OCI-LY3 (cell line): ENCODE measurements around the gene ETFB.

Experiments used
- EZH2phosphoT487 ChIP-seq: fragments of 200-600 bp; shearing (Covaris generic); IDR thresholded peaks from 2 replicates; pipeline ENCODE4 v1.6.1; 2018; ENCODE audit warnings: antibody characterized with exemption, mixed run types, low read depth
- TF ChIP-seq, protein P1 (sequence below): fragments of 200-600, 300-600 bp; sonication (generic); IDR thresholded peaks from 2 replicates; pipeline ENCODE4 v1.5.1; 2014; ENCODE audit warnings: antibody characterized with exemption, low read length, low read depth

DNA sequence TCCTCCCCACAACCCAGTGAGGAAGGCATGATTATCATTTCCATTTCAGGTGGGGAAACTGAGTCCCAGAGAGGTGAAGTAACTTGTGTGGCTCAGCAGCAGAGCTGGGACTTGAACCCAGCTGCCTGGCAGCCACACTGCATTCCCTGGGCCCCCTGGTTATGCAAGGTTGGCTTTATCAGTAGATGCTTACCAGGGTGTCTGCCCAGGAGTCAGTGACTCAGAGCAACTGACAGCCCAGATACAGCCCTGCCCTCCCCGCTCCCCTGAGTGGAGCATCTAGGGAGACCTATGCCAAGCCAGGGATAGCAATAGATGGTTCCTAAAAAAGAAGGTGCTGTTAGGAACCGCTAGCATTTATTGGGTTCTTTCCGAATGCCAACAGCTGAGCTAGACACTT, 48.8 kb downstream of the ETFB start:
- TF ChIP-seq, protein P1, sequence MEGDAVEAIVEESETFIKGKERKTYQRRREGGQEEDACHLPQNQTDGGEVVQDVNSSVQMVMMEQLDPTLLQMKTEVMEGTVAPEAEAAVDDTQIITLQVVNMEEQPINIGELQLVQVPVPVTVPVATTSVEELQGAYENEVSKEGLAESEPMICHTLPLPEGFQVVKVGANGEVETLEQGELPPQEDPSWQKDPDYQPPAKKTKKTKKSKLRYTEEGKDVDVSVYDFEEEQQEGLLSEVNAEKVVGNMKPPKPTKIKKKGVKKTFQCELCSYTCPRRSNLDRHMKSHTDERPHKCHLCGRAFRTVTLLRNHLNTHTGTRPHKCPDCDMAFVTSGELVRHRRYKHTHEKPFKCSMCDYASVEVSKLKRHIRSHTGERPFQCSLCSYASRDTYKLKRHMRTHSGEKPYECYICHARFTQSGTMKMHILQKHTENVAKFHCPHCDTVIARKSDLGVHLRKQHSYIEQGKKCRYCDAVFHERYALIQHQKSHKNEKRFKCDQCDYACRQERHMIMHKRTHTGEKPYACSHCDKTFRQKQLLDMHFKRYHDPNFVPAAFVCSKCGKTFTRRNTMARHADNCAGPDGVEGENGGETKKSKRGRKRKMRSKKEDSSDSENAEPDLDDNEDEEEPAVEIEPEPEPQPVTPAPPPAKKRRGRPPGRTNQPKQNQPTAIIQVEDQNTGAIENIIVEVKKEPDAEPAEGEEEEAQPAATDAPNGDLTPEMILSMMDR = no peak
- TF ChIP-seq EZH2phosphoT487 = no peak
